H9 (cell line): ENCODE data around the gene ATP1A2. TPM values are rescaled to one million over a fixed set of nuclear protein-coding genes. Genes with fewer than 3 reads are reported as not detected.
A peak's percentile ranks its signal among the peaks of the same experiment; 100 is the strongest.

Experiments used
- DNase-seq: peaks from one replicate; pipeline ENCODE4 v3.0.0-alpha.2; 2017
- H2AFZ ChIP-seq: one replicate; pipeline ENCODE4 v1.6.1; 2013; ENCODE audit warnings: mild to moderate bottlenecking, low read length, control low read depth, moderate library complexity
- H2AK5ac ChIP-seq: 2 replicates; pipeline ENCODE4 v1.6.1; 2013; ENCODE audit warnings: low read length, control low read depth, mixed read lengths; ENCODE audit not compliant: insufficient read length
- H2BK120ac ChIP-seq: one replicate; pipeline ENCODE4 v1.6.1; 2013; ENCODE audit warnings: low read depth, mild to moderate bottlenecking, low read length, control low read depth, inconsistent platforms; ENCODE audit not compliant: poor library complexity, severe bottlenecking
- H2BK12ac ChIP-seq: 2 replicates; pipeline ENCODE4 v1.6.1; 2013; ENCODE audit warnings: low read length, control low read depth, mixed read lengths, low read depth; ENCODE audit not compliant: insufficient read length
- H2BK15ac ChIP-seq: 2 replicates; pipeline ENCODE4 v1.6.1; 2013; ENCODE audit warnings: low read depth, low read length, control low read depth
- H2BK20ac ChIP-seq: one replicate; pipeline ENCODE4 v1.6.1; 2013; ENCODE audit warnings: low read depth, mild to moderate bottlenecking, low read length, control low read depth, inconsistent platforms; ENCODE audit not compliant: poor library complexity, severe bottlenecking
- H2BK5ac ChIP-seq: 2 replicates; pipeline ENCODE4 v1.6.1; 2013; ENCODE audit warnings: low read length, control low read depth, mixed read lengths; ENCODE audit not compliant: insufficient read length
- H3K14ac ChIP-seq: 2 replicates; pipeline ENCODE4 v1.6.1; 2013; ENCODE audit warnings: low read length, control low read depth; ENCODE audit not compliant: insufficient read depth
- H3K18ac ChIP-seq: 2 replicates; pipeline ENCODE4 v1.6.1; 2013; ENCODE audit warnings: low read depth, mild to moderate bottlenecking, mixed read lengths, low read length, control low read depth; ENCODE audit not compliant: insufficient read length
- H3K23ac ChIP-seq: 2 replicates; pipeline ENCODE4 v1.6.1; 2013; ENCODE audit warnings: low read length, control low read depth, mixed read lengths, low read depth; ENCODE audit not compliant: insufficient read length
- H3K23me2 ChIP-seq: 2 replicates; pipeline ENCODE4 v1.6.1; 2013; ENCODE audit warnings: low read depth, mild to moderate bottlenecking, mixed read lengths, low read length, control low read depth; ENCODE audit not compliant: insufficient read length, poor library complexity, severe bottlenecking
- H3K27ac ChIP-seq: 2 replicates; pipeline ENCODE4 v1.5.1; 2013; ENCODE audit warnings: low read length, control low read depth, mixed read lengths, low read depth; ENCODE audit not compliant: insufficient read length
- H3K27me3 ChIP-seq: 2 replicates; pipeline ENCODE4 v1.6.1; 2013; ENCODE audit warnings: low read length, control low read depth, inconsistent platforms; ENCODE audit not compliant: insufficient read depth
- H3K4ac ChIP-seq: 2 replicates; pipeline ENCODE4 v1.6.1; 2013; ENCODE audit warnings: low read depth, mild to moderate bottlenecking, control low read depth, inconsistent platforms, low read length, moderate library complexity
- H3K4me1 ChIP-seq: 2 replicates; pipeline ENCODE4 v1.6.1; 2013; ENCODE audit warnings: low read length, control low read depth, inconsistent platforms; ENCODE audit not compliant: insufficient read depth
- H3K4me2 ChIP-seq: 2 replicates; pipeline ENCODE4 v1.6.1; 2013; ENCODE audit warnings: low read length, control low read depth, mixed read lengths; ENCODE audit not compliant: insufficient read length, insufficient read depth
- H3K56ac ChIP-seq: 2 replicates; pipeline ENCODE4 v1.6.1; 2013; ENCODE audit warnings: low read depth, mild to moderate bottlenecking, mixed read lengths, low read length, control low read depth; ENCODE audit not compliant: insufficient read length
- H3K79me1 ChIP-seq: 2 replicates; pipeline ENCODE4 v1.6.1; 2013; ENCODE audit warnings: low read depth, mild to moderate bottlenecking, moderate library complexity, low read length, control low read depth, inconsistent platforms; ENCODE audit not compliant: insufficient read depth, poor library complexity, severe bottlenecking
- H3K79me2 ChIP-seq: 2 replicates; pipeline ENCODE4 v1.6.1; 2013; ENCODE audit warnings: low read length, control low read depth, inconsistent platforms; ENCODE audit not compliant: insufficient read depth
- H3K9ac ChIP-seq: 2 replicates; pipeline ENCODE4 v1.6.1; 2013; ENCODE audit warnings: low read length, control low read depth, mixed read lengths; ENCODE audit not compliant: insufficient read length; ENCODE audit errors: extremely low read depth
- H3K9me3 ChIP-seq: one replicate; pipeline ENCODE4 v1.6.1; 2013; ENCODE audit warnings: low read depth, low read length, inconsistent platforms; ENCODE audit not compliant: control insufficient read depth
- H3T11ph ChIP-seq: one replicate; pipeline ENCODE4 v1.6.1; 2013; ENCODE audit warnings: mild to moderate bottlenecking, low read length, control low read depth, inconsistent platforms
- H4K20me1 ChIP-seq: one replicate; pipeline ENCODE4 v1.6.1; 2013; ENCODE audit not compliant: control insufficient read depth, insufficient read length, insufficient read depth
- H4K5ac ChIP-seq: 2 replicates; pipeline ENCODE4 v1.6.1; 2013; ENCODE audit warnings: low read depth, mild to moderate bottlenecking, mixed read lengths, low read length, control low read depth; ENCODE audit not compliant: insufficient read length
- H4K8ac ChIP-seq: replicated peaks from 2 replicates; pipeline ENCODE4 v1.6.1; 2013; ENCODE audit warnings: low read length, control low read depth, mixed read lengths, low read depth; ENCODE audit not compliant: insufficient read length
- H4K91ac ChIP-seq: 2 replicates; pipeline ENCODE4 v1.6.1; 2013; ENCODE audit warnings: low read depth, mild to moderate bottlenecking, moderate library complexity, mixed read lengths, low read length, control low read depth; ENCODE audit not compliant: insufficient read length
- H3K27ac Mint-ChIP-seq, 3 experiments: 2 replicates in 2 of 3; 3 replicates in 1 of 3; pipeline ENCODE4 v1.8.0; 2020 to 2021; ENCODE audit warnings: mixed read lengths in 3 of 3, mild to moderate bottlenecking in 1 of 3, moderate library complexity in 1 of 3
- H3K27me3 Mint-ChIP-seq: 2 replicates; pipeline ENCODE4 v1.8.0; 2021; ENCODE audit warnings: low read depth, mild to moderate bottlenecking, moderate library complexity, mixed read lengths
- H3K36me3 Mint-ChIP-seq, 3 experiments: 2 replicates in 2 of 3; 3 replicates in 1 of 3; pipeline ENCODE4 v1.8.0; 2020 to 2021; ENCODE audit warnings: low read depth in 3 of 3, mixed read lengths in 3 of 3; ENCODE audit not compliant: insufficient read depth in 1 of 3
- H3K4me1 Mint-ChIP-seq, 2 experiments: 2 replicates each; pipeline ENCODE4 v1.8.0; 2020; ENCODE audit warnings: mixed read lengths in 2 of 2
- H3K4me3 Mint-ChIP-seq, 2 experiments: 2 replicates in 1 of 2; 3 replicates in 1 of 2; pipeline ENCODE4 v1.8.0; 2020 to 2021; ENCODE audit warnings: mild to moderate bottlenecking in 2 of 2, mixed read lengths in 2 of 2, moderate library complexity in 1 of 2
- H3K9me3 Mint-ChIP-seq, 2 experiments: 2 replicates in 1 of 2; 3 replicates in 1 of 2; pipeline ENCODE4 v1.8.0; 2020; ENCODE audit warnings: mild to moderate bottlenecking in 2 of 2, mixed read lengths in 2 of 2, moderate library complexity in 1 of 2
- CTCF ChIP-seq: fragments of 200-600 bp; sonication (generic); conservative IDR thresholded peaks from 3 replicates; pipeline ENCODE4 v1.8.0; 2021; ENCODE audit warnings: antibody characterized with exemption, mild to moderate bottlenecking
- WGBS: extraction: QIAGEN DNeasy Blood & Tissue Kit; methylation state at CpG from one replicate; pipeline ENCODE4 v1.1.7; 2013; ENCODE audit warnings: missing lambda C conversion rate, low lambda C conversion rate, mixed read lengths; ENCODE audit not compliant: insufficient read length; ENCODE audit errors: extremely low coverage; 5-methylcytosine and 5-hydroxymethylcytosine counted together
- total RNA-seq: library from RNA; stranded (reverse); gene quantifications from 2 replicates; pipeline ENCODE4 v1.2.1, GENCODE V29; 2021

ATP1A2 gene
- total RNA-seq, 1 experiment from 2014 or later, result 3.0 TPM

- H3K23me2 ChIP-seq, result peaks cover 5% of the 10 kb centered on the region
- TF ChIP-seq CTCF, result no peak
- no peak within 1 kb of the TSS for H2BK20ac ChIP-seq
- no peak within 1 kb of the TSS for H2BK12ac ChIP-seq
- Mint-ChIP-seq H3K27me3 (peaks cover 81% of the 10 kb centered on the region), H3K4me3 (peak within 1 kb of the TSS; percentile 84 to 88), H3K36me3 (no peaks in the 10 kb centered on the region), H3K9me3 (no peaks in the 10 kb centered on the region), H3K4me1 (peaks cover 30 to 31% of the 10 kb centered on the region in 2 experiments), H3K27ac (peak within 1 kb of the TSS in 2 of 3 experiments; percentile 13 to 78; a peak in 3 of 7 replicates)
- H2AFZ ChIP-seq, result peak within 1 kb of the TSS; percentile 9
- no peak within 1 kb of the TSS for H2BK5ac ChIP-seq
- H3K4ac ChIP-seq, result no peak within 1 kb of the TSS
- peaks cover 6% of the 10 kb centered on the region; the same call in 1 of the 2 replicates for H3K4me1 ChIP-seq
- H3K56ac ChIP-seq, result no peak within 1 kb of the TSS
- peaks cover 4% of the 10 kb centered on the region; the same call in 1 of the 2 replicates for H3K27me3 ChIP-seq
- no peak within 1 kb of the TSS for H4K5ac ChIP-seq
- H3K79me1 ChIP-seq, result no peaks in the 10 kb centered on the region
- no peaks in the 10 kb centered on the region for H3K9me3 ChIP-seq
- no peak within 1 kb of the TSS for H3K23ac ChIP-seq
- H4K8ac ChIP-seq, result no peak within 1 kb of the TSS
- DNase-seq, result no peak
- H3K9ac ChIP-seq, result no peak within 1 kb of the TSS
- no peak within 1 kb of the TSS for H2AK5ac ChIP-seq
- no peak within 1 kb of the TSS for H4K91ac ChIP-seq
- no peak within 1 kb of the TSS for H2BK15ac ChIP-seq
- no peak within 1 kb of the TSS for H3K27ac ChIP-seq
- H3K14ac ChIP-seq, result no peak within 1 kb of the TSS
- H4K20me1 ChIP-seq, result no peaks in the 10 kb centered on the region
- no peak within 1 kb of the TSS for H3T11ph ChIP-seq
- no CpG with 5 or more reads among the region's 32 CpGs for WGBS
- peak within 1 kb of the TSS; percentile 48 for H3K4me2 ChIP-seq
- no peaks in the 10 kb centered on the region for H3K79me2 ChIP-seq
- no peak within 1 kb of the TSS for H3K18ac ChIP-seq
- H2BK120ac ChIP-seq, result no peak within 1 kb of the TSS
Measured at GRCh38 chr1:160069460-160070231, 45.9 kb upstream of the ATP1A2 start, which contains the start of gene KCNJ10. KCNJ10 (minus strand) TSS chr1:160070160; CDS start chr1:160042532, 27,628 bp downstream.
